Endothelial cell of umbilical vein (primary cell): Measurements from ENCODE around the gene ITSN2. TPM values are rescaled to one million over a fixed set of nuclear protein-coding genes. Genes with fewer than 3 reads are reported as not detected.

Source experiments
- BruUV-seq: library from RNA; stranded (reverse); fragments of 400-500 nt; replicated peaks from 2 replicates; lab custom pipeline; 2021; lab: Mats Ljungman, UMichigan
- CTCF ChIA-PET: fragments of 300-600, 350-600 bp; sonication (Branson Sonifier 250); formaldehyde crosslinking; loops from one replicate; lab custom pipeline; 2021; ENCODE audit warnings: antibody characterized with exemption, inconsistent platforms; lab: Charles Lee
- POLR2A ChIA-PET: fragments of 300-600, 350-600 bp; sonication (Branson Sonifier 250); formaldehyde crosslinking; loops from one replicate; lab custom pipeline; 2021; ENCODE audit warnings: antibody characterized with exemption, inconsistent platforms; lab: Charles Lee
- DNase-seq: peaks from one replicate; pipeline ENCODE4 v3.0.0-alpha.2; 2011; ENCODE audit warnings: low read depth, low spot score
- FAIRE-seq: peaks from 2 replicates; lab custom pipeline; 2011; peaks lifted over from hg19 to GRCh38; lab: Jason Lieb, UNC
- H2AFZ ChIP-seq: 2 replicates; pipeline ENCODE4 v1.6.0; 2012; ENCODE audit warnings: low read depth, low read length, control low read depth, inconsistent platforms
- H3K27ac ChIP-seq: 2 replicates; pipeline ENCODE4 v1.5.1; 2011; ENCODE audit warnings: low read depth, mild to moderate bottlenecking, control low read depth, low read length, moderate library complexity; ENCODE audit not compliant: insufficient read depth
- H3K27me3 ChIP-seq, 2 experiments: 2 replicates each; pipeline versions ENCODE4 v1.6.0 to v1.6.1; 2011; ENCODE audit warnings: low read length in 2 of 2, mixed read lengths in 1 of 2; ENCODE audit not compliant: control insufficient read depth in 2 of 2, insufficient read depth in 2 of 2
- H3K36me3 ChIP-seq, 2 experiments: 2 replicates in 1 of 2; 3 replicates in 1 of 2; pipeline ENCODE4 v1.5.1; 2011; ENCODE audit warnings: low read length in 2 of 2, mild to moderate bottlenecking in 1 of 2, moderate library complexity in 1 of 2; ENCODE audit not compliant: control insufficient read depth in 2 of 2, insufficient read depth in 2 of 2; ENCODE audit errors: extremely low read depth in 1 of 2
- H3K4me1 ChIP-seq: 3 replicates; pipeline ENCODE4 v1.5.1; 2011; ENCODE audit warnings: mild to moderate bottlenecking, low read length; ENCODE audit not compliant: control insufficient read depth, insufficient read depth; ENCODE audit errors: extremely low read depth
- H3K4me2 ChIP-seq: 2 replicates; pipeline ENCODE4 v1.6.1; 2011; ENCODE audit warnings: low read length, control low read depth, mixed read lengths; ENCODE audit not compliant: insufficient read depth
- H3K4me3 ChIP-seq, 3 experiments: fragments of 200-600 bp in 1 of 3; sonication (generic), shearing (Covaris generic) in 1 of 3; replicated peaks in 1 of 3; 2 replicates each; pipeline ENCODE4 v1.5.1; 2011 to 2016; ENCODE audit warnings: control low read depth in 3 of 3, low read length in 3 of 3, mild to moderate bottlenecking in 2 of 3, inconsistent platforms in 1 of 3, low read depth in 1 of 3, moderate library complexity in 1 of 3; ENCODE audit not compliant: insufficient read depth in 1 of 3
- H3K79me2 ChIP-seq: 2 replicates; pipeline ENCODE4 v1.6.0; 2012; ENCODE audit warnings: low read length, inconsistent platforms; ENCODE audit not compliant: control insufficient read depth, insufficient read depth
- H3K9ac ChIP-seq: replicated peaks from 2 replicates; pipeline ENCODE3; 2011; ENCODE audit warnings: low read length, control low read depth; ENCODE audit not compliant: insufficient read depth; ENCODE audit errors: extremely low read depth
- H3K9me1 ChIP-seq: replicated peaks from 3 replicates; pipeline ENCODE4 v1.6.0; 2011; ENCODE audit warnings: mild to moderate bottlenecking, low read length; ENCODE audit not compliant: control insufficient read depth, insufficient read depth; ENCODE audit errors: extremely low read depth
- H3K9me3 ChIP-seq: replicated peaks from 2 replicates; pipeline ENCODE4 v1.5.1; 2012; ENCODE audit warnings: low read length, inconsistent platforms; ENCODE audit not compliant: control insufficient read depth, insufficient read depth
- H4K20me1 ChIP-seq: replicated peaks from 2 replicates; pipeline ENCODE3; 2011; ENCODE audit warnings: mild to moderate bottlenecking, low read length; ENCODE audit not compliant: control insufficient read depth, insufficient read depth; ENCODE audit errors: extremely low read depth
- CTCF ChIP-seq, 2 donors: IDR thresholded peaks; 1 replicate in 1 of 2; 2 replicates in 1 of 2; pipeline ENCODE4 v1.5.1; 2011; ENCODE audit warnings: low read length in 2 of 2, mild to moderate bottlenecking in 2 of 2, moderate library complexity in 2 of 2, control low read depth in 1 of 2, inconsistent platforms in 1 of 2, low read depth in 1 of 2; ENCODE audit not compliant: insufficient read depth in 1 of 2; ENCODE audit errors: extremely low read depth in 1 of 2
- EZH2 ChIP-seq: IDR thresholded peaks from 2 replicates; pipeline ENCODE4 v1.6.1; 2012; ENCODE audit warnings: borderline replicate concordance, low read depth, mild to moderate bottlenecking, moderate library complexity, low read length, inconsistent platforms; ENCODE audit not compliant: severe bottlenecking
- FOS ChIP-seq: IDR thresholded peaks from 2 replicates; pipeline ENCODE4 v1.6.1; 2011; ENCODE audit warnings: mild to moderate bottlenecking, low read length, moderate library complexity, borderline replicate concordance; ENCODE audit not compliant: insufficient read depth
- GATA2 ChIP-seq: IDR thresholded peaks from 2 replicates; pipeline ENCODE4 v1.7.0; 2011; ENCODE audit warnings: low read depth, mild to moderate bottlenecking, moderate library complexity, mixed read lengths, low read length; ENCODE audit not compliant: insufficient read length, insufficient read depth
- MAX ChIP-seq: IDR thresholded peaks from 2 replicates; pipeline ENCODE4 v1.6.1; 2011; ENCODE audit not compliant: insufficient read depth, insufficient read length
- MYC ChIP-seq: IDR thresholded peaks from one replicate; pipeline ENCODE4 v1.6.1; 2011; ENCODE audit warnings: mild to moderate bottlenecking, low read depth, low read length
- POLR2A ChIP-seq: IDR thresholded peaks from 2 replicates; pipeline ENCODE4 v1.6.1; 2012; ENCODE audit warnings: low read depth, mild to moderate bottlenecking, control low read depth, low read length
- dilution Hi-C: fragments of 300-500 bp; cut with MboI; formaldehyde crosslinking; loops from one replicate; pipeline ENCODE4 v1.15.0; 2019; ENCODE audit warnings: low sequenced_read_pairs; ENCODE audit not compliant: extremely low pct_ligation_motif_present
- intact Hi-C: fragments of 100-400 bp; cut with micrococcal nuclease; formaldehyde crosslinking; loops from one replicate; pipeline ENCODE4 v1.10.0; 2022
- polyA plus RNA-seq, 4 experiments: library from polyadenylated mRNA; depleted of rRNA in 3 of 4; stranded (reverse) in 3 of 4; unstranded in 1 of 4; fragments of >200 nt; gene quantifications; 2 replicates each; pipeline versions ENCODE4 v1.2.1 to v1.2.3, GENCODE V29; 2011 to 2012; ENCODE audit warnings: missing spikeins in 1 of 4
- total RNA-seq: library from RNA; stranded (reverse); gene quantifications from 2 replicates; pipeline ENCODE4 v1.2.3, GENCODE V29; 2021

Gene ITSN2
- total and polyA plus RNA-seq, 2 donors (not counting 3 experiments of a cell fraction or from before 2014, with no cell fraction given): 30.5 to 56.8 TPM

- intact Hi-C loops: no loop called here
- ChIA-PET POLR2A (no interaction called here), CTCF (no interaction called here)
- Histone ChIP-seq H3K4me1 (peaks cover 19% of the 10 kb centered on the region), H2AFZ (no peak overlapping the region), H3K36me3 (no peaks in the 10 kb centered on the region), H3K79me2 (peaks cover 56% of the 10 kb centered on the region), H3K4me2 (no peak overlapping the region), H3K9ac (no peak overlapping the region), H3K27me3 (no peaks in the 10 kb centered on the region), H3K4me3 (no peak overlapping the region), H3K27ac (no peak overlapping the region), H3K9me1 (no peaks in the 10 kb centered on the region), H3K9me3 (no peaks in the 10 kb centered on the region), H4K20me1 (peaks cover 4% of the 10 kb centered on the region)
- no peak for TF ChIP-seq CTCF (IDR thresholded peaks at IDR 0.05; ENCODE audit: extremely low read depth in 1 of 2, insufficient read depth in 1 of 2, low read depth in 1 of 2, low read length in 2 of 2)
- TF ChIP-seq EZH2: no peak
- TF ChIP-seq FOS: no peak
- no peak for TF ChIP-seq MYC
- no peak for TF ChIP-seq GATA2
- no peak for TF ChIP-seq MAX
- no peak for TF ChIP-seq POLR2A
- DNase-seq (no peak), FAIRE-seq (no peak)
- dilution Hi-C loops: no loop called here
- BruUV-seq: no TSS peak
Observed at GRCh38 chr2:24336811-24337210, 23.5 kb downstream of the ITSN2 start.
